WTC11 (cell line): Measurements from ENCODE around the gene PLD1. TPM values are rescaled to one million over a fixed set of nuclear protein-coding genes. Genes with fewer than 3 reads are reported as not detected.

Source experiments
- ATAC-seq: fragments of 200-7000 bp; cut with Tn5 transposase; 2 replicates; pipeline ENCODE4 v1.10.0; 2021; ENCODE audit warnings: mild to moderate bottlenecking, moderate library complexity
- CTCF ChIA-PET: fragments of 300-600 bp; sonication (Branson Sonifier 250); formaldehyde crosslinking; loops from one replicate; lab custom pipeline; 2021; ENCODE audit warnings: antibody characterized with exemption; lab: Charles Lee
- POLR2A ChIA-PET: fragments of 350-600 bp; sonication (Branson Sonifier 250); formaldehyde crosslinking; loops from one replicate; lab custom pipeline; 2021; ENCODE audit warnings: antibody characterized with exemption; lab: Charles Lee
- DNase-seq: peaks from one replicate; pipeline ENCODE4 v3.0.0; 2021; ENCODE audit warnings: low spot score
- H3K27ac Mint-ChIP-seq: 2 replicates; pipeline ENCODE4 v1.8.0; 2021; ENCODE audit warnings: mixed read lengths
- H3K27me3 Mint-ChIP-seq: 2 replicates; pipeline ENCODE4 v1.8.0; 2021; ENCODE audit warnings: low read depth, mild to moderate bottlenecking, moderate library complexity, mixed read lengths
- H3K36me3 Mint-ChIP-seq: 2 replicates; pipeline ENCODE4 v1.8.0; 2021; ENCODE audit warnings: mixed read lengths
- H3K4me1 Mint-ChIP-seq: 2 replicates; pipeline ENCODE4 v1.8.0; 2022; ENCODE audit warnings: mixed read lengths
- H3K4me3 Mint-ChIP-seq: 2 replicates; pipeline ENCODE4 v1.8.0; 2021; ENCODE audit warnings: mild to moderate bottlenecking, moderate library complexity, mixed read lengths
- H3K9me3 Mint-ChIP-seq: 2 replicates; pipeline ENCODE4 v1.8.0; 2021; ENCODE audit warnings: mixed read lengths
- ELF4 ChIP-seq: sonication (generic); formaldehyde crosslinking; IDR thresholded peaks from 2 replicates; pipeline ENCODE4 v1.8.1; 2022; ENCODE audit warnings: low read depth, mild to moderate bottlenecking, moderate library complexity, missing genetic modification reagents
- ETV6 ChIP-seq: sonication (generic); formaldehyde crosslinking; IDR thresholded peaks from 2 replicates; pipeline ENCODE4 v1.8.1; 2022; ENCODE audit warnings: mild to moderate bottlenecking, missing genetic modification reagents
- GABPB1 ChIP-seq: sonication (generic); formaldehyde crosslinking; IDR thresholded peaks from 2 replicates; pipeline ENCODE4 v1.8.1; 2023; ENCODE audit warnings: mild to moderate bottlenecking, missing genetic modification reagents
- JAZF1 ChIP-seq: fragments of 250-450 bp; sonication (Bioruptor Pico); IDR thresholded peaks from 2 replicates; pipeline ENCODE4 v1.9.0; 2021; ENCODE audit warnings: moderate library complexity, mild to moderate bottlenecking, inconsistent platforms
- JUN ChIP-seq: sonication (generic); formaldehyde crosslinking; IDR thresholded peaks from 2 replicates; pipeline ENCODE4 v1.8.0; 2023; ENCODE audit warnings: mild to moderate bottlenecking, missing genetic modification reagents
- MXD4 ChIP-seq: fragments of 250-450 bp; sonication (Bioruptor Pico); IDR thresholded peaks from 2 replicates; pipeline ENCODE4 v1.8.0; 2021; ENCODE audit warnings: mild to moderate bottlenecking, moderate library complexity, borderline replicate concordance
- NFATC4 ChIP-seq: fragments of 250-450 bp; sonication (Bioruptor Pico); IDR thresholded peaks from 2 replicates; pipeline ENCODE4 v1.9.0; 2021; ENCODE audit warnings: mild to moderate bottlenecking
- NR1H2 ChIP-seq: sonication (generic); formaldehyde crosslinking; IDR thresholded peaks from 2 replicates; pipeline ENCODE4 v1.9.0; 2021; ENCODE audit warnings: mild to moderate bottlenecking, moderate library complexity, missing genetic modification reagents
- OVOL2 ChIP-seq: fragments of 250-450 bp; sonication (Bioruptor Pico); IDR thresholded peaks from 2 replicates; pipeline ENCODE4 v1.9.0; 2021; ENCODE audit warnings: mild to moderate bottlenecking, borderline replicate concordance
- SMAD3 ChIP-seq: sonication (generic); formaldehyde crosslinking; IDR thresholded peaks from 2 replicates; pipeline ENCODE4 v1.8.0; 2022; ENCODE audit warnings: missing genetic modification reagents, mild to moderate bottlenecking, borderline replicate concordance
- SOX15 ChIP-seq: fragments of 250-450 bp; sonication (Bioruptor Pico); IDR thresholded peaks from 2 replicates; pipeline ENCODE4 v1.9.0; 2021; ENCODE audit warnings: mild to moderate bottlenecking
- ZNF219 ChIP-seq: sonication (generic); formaldehyde crosslinking; IDR thresholded peaks from 2 replicates; pipeline ENCODE4 v1.8.0; 2023; ENCODE audit warnings: missing genetic modification reagents, mild to moderate bottlenecking, borderline replicate concordance
- ZNF416 ChIP-seq: fragments of 250-450 bp; sonication (Bioruptor Pico); IDR thresholded peaks from 2 replicates; pipeline ENCODE4 v1.9.0; 2021; ENCODE audit warnings: mild to moderate bottlenecking, inconsistent platforms
- ZNF671 ChIP-seq: fragments of 250-450 bp; sonication (Bioruptor Pico); IDR thresholded peaks from 2 replicates; pipeline ENCODE4 v1.8.0; 2021; ENCODE audit warnings: mild to moderate bottlenecking
- total RNA-seq: library from RNA; stranded (reverse); gene quantifications from 3 replicates; pipeline ENCODE4 v1.2.3, GENCODE V29; 2021
- TF ChIP-seq, protein P1 (sequence below): fragments of 200-600 bp; IDR thresholded peaks from 2 replicates; pipeline ENCODE4 v1.8.0; 2022; ENCODE audit warnings: antibody characterized with exemption
- TF ChIP-seq, protein P2 (sequence below): fragments of 250-450 bp; sonication (Bioruptor Pico); IDR thresholded peaks from 2 replicates; pipeline ENCODE4 v1.9.0; 2021; ENCODE audit warnings: mild to moderate bottlenecking, borderline replicate concordance
- TF ChIP-seq, protein P3 (sequence below): sonication (generic); formaldehyde crosslinking; IDR thresholded peaks from 2 replicates; pipeline ENCODE4 v1.8.1; 2022; ENCODE audit warnings: mild to moderate bottlenecking, missing genetic modification reagents, moderate library complexity, borderline replicate concordance
- TF ChIP-seq, protein P4 (sequence below): sonication (generic); formaldehyde crosslinking; IDR thresholded peaks from 2 replicates; pipeline ENCODE4 v1.8.1; 2023; ENCODE audit warnings: mild to moderate bottlenecking, missing genetic modification reagents, moderate library complexity
- TF ChIP-seq, protein P5 (sequence below): sonication (generic); formaldehyde crosslinking; conservative IDR thresholded peaks from 2 replicates; pipeline ENCODE4 v1.8.1; 2022; ENCODE audit warnings: mild to moderate bottlenecking, missing genetic modification reagents

PLD1 gene
- total RNA-seq, 1 experiment from 2014 or later: 4.0 TPM

DNA sequence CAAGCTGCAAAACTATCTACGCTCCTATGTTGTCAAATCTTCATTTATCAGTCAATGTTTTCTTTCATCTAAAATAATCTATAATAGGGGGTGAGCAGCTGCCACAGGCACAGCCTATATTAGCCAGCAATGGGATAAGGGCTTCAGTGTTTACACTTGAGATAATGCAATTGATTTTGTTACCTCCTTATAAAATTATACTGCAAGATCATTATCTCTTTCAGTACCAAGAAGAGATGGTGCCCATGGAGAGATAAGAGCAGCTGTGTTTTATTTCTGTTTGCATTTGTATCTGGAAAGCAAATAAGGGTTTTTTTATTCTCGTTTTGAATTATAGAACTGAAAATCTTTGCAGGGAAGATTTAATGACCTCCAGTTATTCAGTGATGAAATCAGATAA is 68.9 kb downstream of the PLD1 start (continued):
- TF ChIP-seq, protein P1, sequence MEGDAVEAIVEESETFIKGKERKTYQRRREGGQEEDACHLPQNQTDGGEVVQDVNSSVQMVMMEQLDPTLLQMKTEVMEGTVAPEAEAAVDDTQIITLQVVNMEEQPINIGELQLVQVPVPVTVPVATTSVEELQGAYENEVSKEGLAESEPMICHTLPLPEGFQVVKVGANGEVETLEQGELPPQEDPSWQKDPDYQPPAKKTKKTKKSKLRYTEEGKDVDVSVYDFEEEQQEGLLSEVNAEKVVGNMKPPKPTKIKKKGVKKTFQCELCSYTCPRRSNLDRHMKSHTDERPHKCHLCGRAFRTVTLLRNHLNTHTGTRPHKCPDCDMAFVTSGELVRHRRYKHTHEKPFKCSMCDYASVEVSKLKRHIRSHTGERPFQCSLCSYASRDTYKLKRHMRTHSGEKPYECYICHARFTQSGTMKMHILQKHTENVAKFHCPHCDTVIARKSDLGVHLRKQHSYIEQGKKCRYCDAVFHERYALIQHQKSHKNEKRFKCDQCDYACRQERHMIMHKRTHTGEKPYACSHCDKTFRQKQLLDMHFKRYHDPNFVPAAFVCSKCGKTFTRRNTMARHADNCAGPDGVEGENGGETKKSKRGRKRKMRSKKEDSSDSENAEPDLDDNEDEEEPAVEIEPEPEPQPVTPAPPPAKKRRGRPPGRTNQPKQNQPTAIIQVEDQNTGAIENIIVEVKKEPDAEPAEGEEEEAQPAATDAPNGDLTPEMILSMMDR: no peak
- TF ChIP-seq NFATC4 (no peak), NR1H2 (CRISPR knock-in tag) (no peak), ELF4 (no peak), JUN (CRISPR knock-in tag) (no peak), ETV6 (CRISPR knock-in tag) (no peak), SOX15 (CRISPR knock-in tag) (no peak), SMAD3 (no peak), JAZF1 (CRISPR knock-in tag) (no peak)
- TF ChIP-seq, protein P2, sequence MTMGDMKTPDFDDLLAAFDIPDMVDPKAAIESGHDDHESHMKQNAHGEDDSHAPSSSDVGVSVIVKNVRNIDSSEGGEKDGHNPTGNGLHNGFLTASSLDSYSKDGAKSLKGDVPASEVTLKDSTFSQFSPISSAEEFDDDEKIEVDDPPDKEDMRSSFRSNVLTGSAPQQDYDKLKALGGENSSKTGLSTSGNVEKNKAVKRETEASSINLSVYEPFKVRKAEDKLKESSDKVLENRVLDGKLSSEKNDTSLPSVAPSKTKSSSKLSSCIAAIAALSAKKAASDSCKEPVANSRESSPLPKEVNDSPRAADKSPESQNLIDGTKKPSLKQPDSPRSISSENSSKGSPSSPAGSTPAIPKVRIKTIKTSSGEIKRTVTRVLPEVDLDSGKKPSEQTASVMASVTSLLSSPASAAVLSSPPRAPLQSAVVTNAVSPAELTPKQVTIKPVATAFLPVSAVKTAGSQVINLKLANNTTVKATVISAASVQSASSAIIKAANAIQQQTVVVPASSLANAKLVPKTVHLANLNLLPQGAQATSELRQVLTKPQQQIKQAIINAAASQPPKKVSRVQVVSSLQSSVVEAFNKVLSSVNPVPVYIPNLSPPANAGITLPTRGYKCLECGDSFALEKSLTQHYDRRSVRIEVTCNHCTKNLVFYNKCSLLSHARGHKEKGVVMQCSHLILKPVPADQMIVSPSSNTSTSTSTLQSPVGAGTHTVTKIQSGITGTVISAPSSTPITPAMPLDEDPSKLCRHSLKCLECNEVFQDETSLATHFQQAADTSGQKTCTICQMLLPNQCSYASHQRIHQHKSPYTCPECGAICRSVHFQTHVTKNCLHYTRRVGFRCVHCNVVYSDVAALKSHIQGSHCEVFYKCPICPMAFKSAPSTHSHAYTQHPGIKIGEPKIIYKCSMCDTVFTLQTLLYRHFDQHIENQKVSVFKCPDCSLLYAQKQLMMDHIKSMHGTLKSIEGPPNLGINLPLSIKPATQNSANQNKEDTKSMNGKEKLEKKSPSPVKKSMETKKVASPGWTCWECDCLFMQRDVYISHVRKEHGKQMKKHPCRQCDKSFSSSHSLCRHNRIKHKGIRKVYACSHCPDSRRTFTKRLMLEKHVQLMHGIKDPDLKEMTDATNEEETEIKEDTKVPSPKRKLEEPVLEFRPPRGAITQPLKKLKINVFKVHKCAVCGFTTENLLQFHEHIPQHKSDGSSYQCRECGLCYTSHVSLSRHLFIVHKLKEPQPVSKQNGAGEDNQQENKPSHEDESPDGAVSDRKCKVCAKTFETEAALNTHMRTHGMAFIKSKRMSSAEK (CRISPR knock-in tag): no peak
- TF ChIP-seq, protein P3, sequence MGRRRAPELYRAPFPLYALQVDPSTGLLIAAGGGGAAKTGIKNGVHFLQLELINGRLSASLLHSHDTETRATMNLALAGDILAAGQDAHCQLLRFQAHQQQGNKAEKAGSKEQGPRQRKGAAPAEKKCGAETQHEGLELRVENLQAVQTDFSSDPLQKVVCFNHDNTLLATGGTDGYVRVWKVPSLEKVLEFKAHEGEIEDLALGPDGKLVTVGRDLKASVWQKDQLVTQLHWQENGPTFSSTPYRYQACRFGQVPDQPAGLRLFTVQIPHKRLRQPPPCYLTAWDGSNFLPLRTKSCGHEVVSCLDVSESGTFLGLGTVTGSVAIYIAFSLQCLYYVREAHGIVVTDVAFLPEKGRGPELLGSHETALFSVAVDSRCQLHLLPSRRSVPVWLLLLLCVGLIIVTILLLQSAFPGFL (CRISPR knock-in tag): no peak

DNA sequence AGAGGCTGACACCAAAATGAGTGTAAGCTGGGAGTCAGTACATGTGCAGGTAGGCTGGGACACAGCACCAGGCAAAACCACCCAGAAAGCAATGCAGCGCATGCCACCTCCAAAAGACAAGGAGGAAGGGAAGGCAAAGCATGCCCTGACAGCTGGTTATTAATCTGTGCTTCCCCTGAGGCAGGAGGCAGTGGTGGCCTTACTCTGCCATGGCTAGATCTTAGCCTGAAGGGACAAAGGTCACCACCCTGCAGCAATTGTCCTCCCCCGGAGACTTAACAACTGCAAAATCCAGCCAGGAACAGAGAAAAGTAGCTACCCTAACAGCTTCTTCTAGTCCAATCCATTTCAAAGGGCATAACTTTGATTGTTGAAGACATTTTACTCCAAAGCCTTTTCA is 73.7 kb downstream of the PLD1 start:
- no peaks in the 10 kb centered on the region for H3K27me3 Mint-ChIP-seq
- H3K27ac Mint-ChIP-seq: no peak overlapping the region
- H3K9me3 Mint-ChIP-seq: no peaks in the 10 kb centered on the region
- TF ChIP-seq JUN (CRISPR knock-in tag) (no peak), ZNF416 (CRISPR knock-in tag) (no peak), OVOL2 (CRISPR knock-in tag) (no peak), NR1H2 (CRISPR knock-in tag) (no peak), MXD4 (CRISPR knock-in tag) (no peak), ZNF671 (no peak), GABPB1 (CRISPR knock-in tag) (no peak)
- TF ChIP-seq, protein P4, sequence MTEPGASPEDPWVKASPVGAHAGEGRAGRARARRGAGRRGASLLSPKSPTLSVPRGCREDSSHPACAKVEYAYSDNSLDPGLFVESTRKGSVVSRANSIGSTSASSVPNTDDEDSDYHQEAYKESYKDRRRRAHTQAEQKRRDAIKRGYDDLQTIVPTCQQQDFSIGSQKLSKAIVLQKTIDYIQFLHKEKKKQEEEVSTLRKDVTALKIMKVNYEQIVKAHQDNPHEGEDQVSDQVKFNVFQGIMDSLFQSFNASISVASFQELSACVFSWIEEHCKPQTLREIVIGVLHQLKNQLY (CRISPR knock-in tag): no peak
- TF ChIP-seq, protein P5, sequence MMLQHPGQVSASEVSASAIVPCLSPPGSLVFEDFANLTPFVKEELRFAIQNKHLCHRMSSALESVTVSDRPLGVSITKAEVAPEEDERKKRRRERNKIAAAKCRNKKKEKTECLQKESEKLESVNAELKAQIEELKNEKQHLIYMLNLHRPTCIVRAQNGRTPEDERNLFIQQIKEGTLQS: no peak
- CTCF ChIA-PET: no interaction called here
- no peak for DNase-seq
- H3K36me3 Mint-ChIP-seq: no peaks in the 10 kb centered on the region
- no peak overlapping the region for H3K4me3 Mint-ChIP-seq
- POLR2A ChIA-PET: no interaction called here
- H3K4me1 Mint-ChIP-seq: peaks cover 19% of the 10 kb centered on the region
- ATAC-seq: no peak

DNA sequence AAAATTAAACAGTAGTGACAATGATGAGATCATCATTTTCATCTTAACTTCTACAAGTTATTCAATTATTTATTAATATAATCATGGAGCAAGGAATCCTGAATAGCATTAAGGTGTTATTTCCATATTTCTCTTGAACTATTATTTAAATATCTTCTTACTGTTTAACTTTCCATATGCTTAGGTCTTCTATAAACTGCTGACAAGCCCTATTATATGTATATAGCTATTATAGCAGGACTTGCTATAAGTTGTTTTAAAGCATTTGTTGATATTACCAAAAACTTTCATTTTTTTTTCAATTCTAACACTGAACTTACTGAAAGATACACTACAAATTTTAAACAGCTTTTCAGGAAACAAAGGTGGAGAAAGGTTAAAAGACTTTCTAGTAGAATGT is 76.7 kb downstream of the PLD1 start:
- H3K4me3 Mint-ChIP-seq: no peak overlapping the region
- peaks cover 23% of the 10 kb centered on the region for H3K4me1 Mint-ChIP-seq
- ChIA-PET POLR2A (no interaction called here), CTCF (no interaction called here)
- no peaks in the 10 kb centered on the region for H3K9me3 Mint-ChIP-seq
- no peaks in the 10 kb centered on the region for H3K36me3 Mint-ChIP-seq
- H3K27me3 Mint-ChIP-seq: no peaks in the 10 kb centered on the region
- H3K27ac Mint-ChIP-seq: no peak overlapping the region
- DNase-seq: no peak
- no peak for ATAC-seq
- TF ChIP-seq ZNF219 (CRISPR knock-in tag): no peak
